Hematopoietic multipotent progenitor cell treated with erythropoietin and hydrocortisone succinate and interleukin-3 and kit ligand, for 15 days (in vitro differentiated cells): ENCODE data around the gene MYH15.
"Not testable (repeated sequence)": the region's sequence is repeated elsewhere in the genome, so short reads cannot be mapped to it uniquely, and the experiment has no call there.

Experiments
- DNase-seq: peaks from one replicate; pipeline ENCODE4 v3.0.0-alpha.2; 2015; ENCODE audit warnings: low spot score

MYH15 gene

DNA sequence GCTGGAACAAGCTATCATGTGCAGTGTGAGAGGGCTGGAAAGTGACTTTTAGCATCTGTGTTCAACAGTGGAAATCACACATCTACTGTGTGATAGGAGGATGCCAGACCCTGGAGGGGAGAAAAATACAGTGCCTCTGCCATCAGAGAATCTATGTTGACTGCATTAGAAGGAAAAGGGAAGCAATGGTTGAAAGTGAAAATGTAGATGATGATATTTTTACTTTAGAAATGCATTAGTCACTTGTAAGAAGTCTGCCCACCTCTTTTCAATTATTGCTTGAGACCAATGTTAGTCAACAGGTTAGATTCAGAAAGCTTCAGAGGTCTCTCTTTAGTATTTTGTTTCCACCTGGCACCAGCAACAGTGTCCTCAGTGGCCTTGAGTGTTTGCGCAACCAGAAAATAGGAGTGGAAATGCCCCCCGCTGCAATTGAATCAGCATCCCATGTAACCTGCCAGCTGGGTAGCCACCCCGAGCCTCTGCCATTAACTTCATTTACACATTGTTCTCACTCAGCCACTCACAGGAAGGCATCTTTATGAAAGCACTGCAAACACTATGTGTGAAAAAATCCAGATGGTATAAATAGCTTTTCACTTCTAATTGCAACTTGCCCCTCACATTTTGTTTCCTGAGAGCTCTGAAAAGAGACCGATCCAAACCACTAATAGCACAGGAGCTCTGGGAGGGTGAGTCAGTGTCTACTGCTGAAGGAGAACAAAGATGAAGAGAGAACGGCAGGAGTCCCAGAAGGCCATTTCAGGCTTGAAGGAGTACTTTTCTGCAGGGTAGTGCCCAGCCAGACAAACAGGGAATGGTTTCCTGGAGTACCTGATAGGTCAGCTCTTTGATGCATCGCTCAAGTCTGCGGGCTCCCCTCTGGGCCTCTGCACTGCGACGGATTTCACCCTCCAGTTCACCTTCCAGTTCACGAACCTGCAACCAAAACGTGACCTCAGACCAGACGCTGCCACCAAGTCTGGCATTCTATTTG is 122.0 kb downstream of the MYH15 start:
- no peak for DNase-seq

GRCh38 chr3:108387063-108387462 is 123.3 kb downstream of the MYH15 start:
- DNase-seq, result no peak

DNA sequence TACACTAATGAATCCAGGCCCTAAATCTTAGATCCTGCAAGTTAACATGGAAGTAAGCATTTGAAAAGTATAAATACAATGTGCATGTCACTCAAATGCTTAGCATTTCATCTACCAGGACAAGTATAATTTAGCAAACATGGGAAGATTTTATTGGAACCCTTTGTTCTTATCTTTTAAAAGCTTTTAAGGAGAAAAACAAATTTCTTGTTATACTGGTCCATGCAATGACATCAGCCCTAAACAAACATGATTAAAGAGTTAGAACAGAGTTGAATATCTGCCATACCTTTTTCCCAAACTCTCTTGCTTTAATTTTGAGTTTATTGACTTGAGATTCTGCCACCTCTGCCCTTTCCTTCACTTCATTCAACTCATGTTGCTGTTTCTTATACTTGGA is 127.1 kb downstream of the MYH15 start:
- DNase-seq, result no peak

DNA sequence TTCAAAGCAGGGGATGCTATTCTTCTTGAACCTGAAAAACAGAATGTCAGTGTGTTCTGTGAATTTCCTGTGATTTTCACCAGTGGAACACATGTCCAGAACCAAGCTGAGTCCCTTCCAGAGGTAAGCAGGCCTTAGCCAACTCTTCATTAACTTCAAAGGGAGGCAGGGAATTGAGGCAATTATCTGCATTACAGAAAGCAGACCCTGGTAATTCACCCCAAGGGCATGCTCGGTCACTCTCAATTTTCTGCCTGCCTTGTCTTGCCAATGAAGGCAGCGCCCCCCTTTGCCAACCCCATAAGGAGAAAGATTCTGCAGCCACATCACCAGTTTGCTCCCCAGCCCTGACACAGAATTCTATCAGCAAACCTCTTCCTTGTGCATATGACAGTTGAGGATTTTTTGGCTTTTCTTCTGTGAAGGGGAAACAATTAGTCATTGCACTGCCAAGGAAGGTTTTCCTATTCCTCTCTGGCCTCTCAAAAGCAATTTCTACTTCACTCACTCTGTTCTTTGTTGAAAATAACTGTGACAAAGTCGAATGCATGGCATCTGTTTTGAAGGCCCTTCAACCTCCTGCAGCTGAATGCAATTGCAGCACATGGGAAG is 128.8 kb downstream of the MYH15 start:
- no peak for DNase-seq

GRCh38 chr3:108380128-108380795 is 130.1 kb downstream of the MYH15 start:
- DNase-seq, result no peak

GRCh38 chr3:108378952-108379342 is 131.4 kb downstream of the MYH15 start:
- not testable (repeated sequence) for DNase-seq

DNA sequence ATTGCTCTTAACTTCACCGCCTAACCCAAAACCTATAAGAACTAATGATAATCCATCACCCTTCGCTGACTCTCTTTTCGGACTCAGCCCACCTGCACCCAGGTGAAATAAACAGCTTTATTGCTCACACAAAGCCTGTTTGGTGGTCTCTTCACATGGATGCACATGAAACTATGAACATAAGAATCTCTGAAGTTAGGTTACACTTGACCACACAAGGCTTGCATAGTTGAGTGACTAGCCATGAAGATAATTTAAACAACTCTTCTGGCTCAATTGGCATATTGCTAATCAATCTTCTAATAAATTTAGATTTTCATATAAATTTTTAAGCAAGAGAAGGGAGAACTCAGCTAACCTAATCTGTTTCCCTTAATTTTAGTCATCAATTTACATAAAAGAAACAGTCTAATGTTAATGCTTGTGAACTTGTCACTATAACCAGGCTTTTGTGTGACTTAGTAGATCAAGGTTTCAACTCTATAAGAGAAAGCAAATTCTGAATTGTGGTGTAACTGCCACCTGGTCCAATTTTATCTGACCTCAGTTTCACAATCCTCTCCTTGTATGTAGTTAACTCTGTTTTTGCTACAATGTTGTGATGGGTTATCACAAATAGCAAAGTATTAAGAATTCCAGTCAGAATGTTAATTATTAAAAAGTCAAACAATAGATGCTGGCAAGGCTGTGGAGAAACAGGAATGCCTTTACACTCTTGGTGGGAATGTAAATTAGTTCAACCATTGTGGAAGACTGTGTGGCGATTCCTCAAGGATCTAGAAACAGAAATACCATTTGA is 132.0 kb downstream of the MYH15 start:
- DNase-seq, result no peak

DNA sequence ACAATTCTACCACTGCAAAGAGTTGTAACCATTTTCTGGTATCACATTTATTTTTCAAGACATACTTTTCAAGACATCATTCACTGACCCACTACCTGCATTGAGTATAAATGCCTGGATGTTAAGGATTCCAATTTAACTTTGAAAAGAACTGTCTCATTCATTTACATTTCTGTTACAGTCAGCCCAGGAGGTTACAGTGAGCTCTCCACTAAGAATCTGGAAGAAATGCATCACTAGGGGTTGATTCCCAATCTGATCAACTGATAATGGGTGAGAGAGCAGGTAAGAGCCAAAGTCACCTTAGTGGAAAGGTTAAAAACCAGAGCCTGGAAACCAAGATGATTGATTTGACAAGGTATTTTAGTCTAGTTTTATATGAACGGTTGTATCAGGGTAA is 133.0 kb downstream of the MYH15 start:
- no peak for DNase-seq

GRCh38 chr3:108376026-108376425 is 134.4 kb downstream of the MYH15 start:
- DNase-seq, result no peak

GRCh38 chr3:108359011-108359410 is 151.4 kb downstream of the MYH15 start:
- DNase-seq, result no peak

DNA sequence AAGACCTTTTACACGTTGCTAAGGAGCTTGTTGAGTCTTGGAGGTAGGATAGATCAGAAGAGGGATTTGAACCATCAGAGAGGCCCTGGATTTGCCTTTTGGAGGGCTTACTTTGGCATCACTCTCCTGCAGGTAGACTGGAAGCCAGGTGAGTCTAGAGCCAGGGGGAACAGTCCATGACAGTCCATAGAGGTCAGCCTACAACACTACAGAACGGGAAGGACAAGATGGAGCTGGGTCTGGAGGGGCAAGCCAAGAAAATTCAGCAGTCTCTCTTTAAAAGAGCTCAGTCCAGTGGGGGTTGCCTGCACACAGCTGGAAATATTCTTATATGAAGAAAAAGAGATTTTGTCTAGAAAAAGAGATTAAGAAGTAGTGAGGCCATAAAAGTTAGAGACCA is 153.4 kb downstream of the MYH15 start:
- DNase-seq, result no peak

- no peak for DNase-seq
Observed at GRCh38 chr3:108354562-108354961, 155.8 kb downstream of the MYH15 start.

DNA sequence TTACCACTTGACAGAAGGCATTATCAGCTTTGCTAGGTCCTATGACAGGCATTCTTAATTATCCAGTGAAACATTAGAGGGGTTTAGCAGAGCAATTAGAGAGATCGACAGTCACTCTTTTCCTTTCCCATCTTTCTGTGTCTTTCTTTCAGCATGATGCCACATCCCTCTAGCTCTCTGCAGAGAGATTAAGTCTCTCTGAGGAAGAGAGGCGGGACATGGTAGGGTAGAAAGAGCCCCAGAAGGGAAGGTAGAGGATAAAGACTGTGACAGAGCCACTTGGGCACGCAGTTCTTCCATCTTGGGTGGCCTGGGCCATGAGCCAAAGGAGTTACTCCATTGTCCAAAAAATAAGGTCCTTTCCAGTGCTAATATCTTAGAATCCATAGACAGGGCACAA is 158.2 kb downstream of the MYH15 start:
- DNase-seq, result no peak

DNA sequence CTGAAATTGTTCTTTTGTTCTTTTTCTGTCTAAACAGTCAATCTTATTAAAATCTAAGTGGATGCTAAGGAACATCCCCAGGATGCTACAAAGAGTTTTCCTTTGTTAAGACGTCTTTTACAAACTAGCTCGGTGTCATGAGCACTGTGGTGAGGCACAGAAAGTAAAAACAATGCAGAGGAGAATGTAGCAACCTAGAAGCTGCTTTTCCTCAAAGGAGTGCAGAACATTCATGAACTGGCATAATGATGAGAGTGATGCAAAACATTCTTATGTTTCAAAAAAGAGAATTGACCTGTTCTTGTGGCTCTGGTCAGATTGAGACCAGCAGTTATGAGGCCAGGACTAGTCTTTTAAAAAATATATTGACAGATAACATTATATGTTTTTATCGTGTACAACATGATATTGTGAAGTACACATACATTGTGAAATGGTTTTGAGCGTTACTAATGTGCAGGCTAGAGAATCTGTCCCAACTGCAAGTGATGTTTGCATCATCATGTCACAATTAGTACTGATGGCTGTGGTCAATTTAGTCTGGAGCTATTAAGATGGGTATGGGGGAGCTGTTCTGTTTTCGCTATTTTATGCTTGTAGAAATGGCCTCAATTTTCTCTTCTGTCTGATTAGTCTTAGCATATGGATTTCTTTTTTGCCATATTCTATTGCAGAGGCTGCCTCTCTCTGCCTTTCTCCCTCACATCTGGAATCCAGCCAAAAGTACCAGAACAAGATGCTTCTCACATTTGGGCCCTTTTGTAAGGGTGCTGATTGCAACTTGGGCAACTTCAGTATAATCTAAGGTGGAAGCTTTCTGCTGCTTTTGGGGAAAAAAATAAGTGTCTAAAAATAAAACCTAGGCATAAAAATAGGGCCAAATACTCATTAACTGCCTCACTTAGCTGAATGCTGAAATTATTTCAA is 163.8 kb downstream of the MYH15 start:
- no peak for DNase-seq

DNA sequence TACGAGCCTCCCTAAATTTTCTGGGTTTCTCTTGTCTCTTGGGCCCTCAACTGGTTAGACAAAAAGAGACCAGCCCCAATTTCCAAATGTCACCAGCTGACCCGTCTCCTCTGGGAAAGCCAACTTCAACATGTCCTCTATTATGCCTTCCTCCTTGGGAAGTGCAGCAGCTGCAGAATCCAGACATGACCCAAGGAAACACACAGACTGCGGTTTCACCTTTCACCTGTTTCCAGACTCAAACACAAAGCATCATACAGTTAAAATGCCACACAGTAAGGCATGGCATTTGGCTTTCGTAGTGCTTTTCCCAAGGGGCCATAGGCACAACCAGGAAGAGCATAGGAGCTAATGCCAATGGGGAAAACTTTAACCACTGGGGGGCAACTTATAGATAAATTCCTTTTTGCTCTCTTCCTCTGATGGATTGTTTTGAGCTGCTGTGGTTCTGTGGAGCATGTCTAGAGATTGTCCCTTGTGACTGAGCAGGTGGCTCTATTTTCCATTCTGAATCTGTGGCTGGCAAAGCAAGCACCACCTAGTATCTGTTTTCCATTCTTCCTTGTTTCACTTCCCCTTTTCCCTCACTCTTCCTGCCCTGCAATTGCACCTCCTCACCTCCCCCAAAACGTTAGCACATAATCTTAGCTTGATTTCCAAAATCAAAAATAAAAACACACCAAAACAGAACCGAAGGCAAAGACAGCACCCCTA is 164.7 kb downstream of the MYH15 start:
- DNase-seq, result no peak

- DNase-seq, result no peak
Observed at GRCh38 chr3:108343491-108343890, 166.9 kb downstream of the MYH15 start.

GRCh38 chr3:108342837-108343486 is 167.4 kb downstream of the MYH15 start:
- DNase-seq, result no peak

DNA sequence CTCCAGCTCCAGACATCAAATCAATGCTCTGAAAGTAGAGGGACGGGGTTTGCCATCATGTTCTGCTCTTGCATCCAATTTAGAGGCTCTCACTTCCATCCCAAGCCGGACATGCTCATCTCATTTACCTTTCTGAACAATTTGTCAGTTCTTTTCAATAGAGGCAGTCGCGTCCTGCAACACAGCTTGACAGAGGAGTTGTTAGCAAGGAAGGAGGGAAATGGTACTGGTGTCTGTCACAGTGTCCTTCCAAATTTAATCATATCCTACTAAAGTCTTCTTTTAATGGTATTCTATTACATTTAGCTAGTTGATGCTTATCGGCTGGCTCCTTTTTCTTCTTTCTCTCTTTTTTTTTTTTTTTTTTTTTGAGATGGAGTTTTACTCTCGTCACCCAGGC is 168.5 kb downstream of the MYH15 start:
- DNase-seq, result no peak

GRCh38 chr3:108338901-108339545 is 171.4 kb downstream of the MYH15 start:
- no peak for DNase-seq
